Measurements from ENCODE around the gene CTPS2.

GRCh38 chrX:16547644-16548043 is 164.8 kb downstream of the CTPS2 start:
- TF ChIP-seq SIN3A (IDR thresholded peaks at IDR 0.05; ENCODE audit: borderline replicate concordance, insufficient read depth, low read length) (no peak), POLR2AphosphoS5 (IDR thresholded peaks at IDR 0.05; ENCODE audit: low read depth, low read length) (no peak), TAF1 (IDR thresholded peaks at IDR 0.05; ENCODE audit: borderline replicate concordance, insufficient read depth, low read length) (no peak)

All from PFSK-1 (cell line).